ENCODE data around the gene TMED1. TPM values are rescaled to one million over a fixed set of nuclear protein-coding genes. Genes with fewer than 3 reads are reported as not detected.

TMED1 gene
- total RNA-seq, 3 donors from 2014 or later, result 12.8 to 24.7 (median 15.3) TPM

DNA sequence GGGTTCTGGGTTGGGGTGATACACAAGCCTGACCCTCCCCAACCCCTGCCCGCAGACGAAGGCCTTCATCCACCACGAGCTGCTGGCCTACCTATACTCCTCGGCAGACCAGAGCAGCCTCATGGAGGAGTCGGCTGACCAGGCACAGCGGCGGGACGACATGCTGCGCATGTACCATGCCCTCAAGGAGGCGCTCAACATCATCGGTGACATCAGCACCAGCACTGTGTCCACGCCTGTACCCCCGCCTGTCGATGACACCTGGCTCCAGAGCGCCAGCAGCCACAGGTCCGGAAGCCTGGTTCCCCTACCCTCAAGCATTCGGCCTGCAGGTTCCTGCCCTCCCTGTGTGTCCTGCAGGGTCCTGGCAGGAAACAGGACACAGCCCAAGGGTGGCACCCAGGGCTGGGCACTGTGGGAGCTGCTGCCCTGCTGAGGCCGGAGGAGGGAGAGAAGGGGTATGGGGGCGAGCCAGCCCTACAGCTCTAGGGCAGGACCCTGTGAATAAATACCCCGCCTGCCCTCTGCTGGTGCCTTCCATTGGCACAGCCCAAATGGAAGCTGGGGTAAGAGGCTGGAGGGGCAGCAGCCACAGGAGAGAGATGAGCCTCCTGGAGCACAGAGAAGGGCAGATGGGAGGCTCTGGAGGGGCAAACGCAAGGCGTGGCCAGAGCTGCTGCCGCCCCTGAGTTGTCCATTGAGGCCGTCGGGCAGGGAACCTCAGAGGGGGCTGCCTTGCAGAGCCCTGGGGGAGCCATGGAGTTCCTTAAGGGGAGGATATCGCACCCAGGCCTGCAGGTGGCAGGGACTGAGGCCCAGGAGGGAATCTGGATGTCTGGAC, 6.8 kb downstream of the TMED1 start:
- peaks cover 35% of the 10 kb centered on the region for H3K36me3 ChIP-seq (ENCODE audit: low read depth)
- no peaks in the 10 kb centered on the region for H3K4me1 ChIP-seq (ENCODE audit: low read depth)
- ATAC-seq, result peak; percentile 3
- no peak overlapping the region for H3K4me3 ChIP-seq
- intact Hi-C loops (cut with DNase I, micrococcal nuclease), result no loop called here
- DNase-seq, result peak in 1 of 3 donors; percentile 53
- H3K9me3 ChIP-seq, result no peaks in the 10 kb centered on the region
- TF ChIP-seq, protein P1, sequence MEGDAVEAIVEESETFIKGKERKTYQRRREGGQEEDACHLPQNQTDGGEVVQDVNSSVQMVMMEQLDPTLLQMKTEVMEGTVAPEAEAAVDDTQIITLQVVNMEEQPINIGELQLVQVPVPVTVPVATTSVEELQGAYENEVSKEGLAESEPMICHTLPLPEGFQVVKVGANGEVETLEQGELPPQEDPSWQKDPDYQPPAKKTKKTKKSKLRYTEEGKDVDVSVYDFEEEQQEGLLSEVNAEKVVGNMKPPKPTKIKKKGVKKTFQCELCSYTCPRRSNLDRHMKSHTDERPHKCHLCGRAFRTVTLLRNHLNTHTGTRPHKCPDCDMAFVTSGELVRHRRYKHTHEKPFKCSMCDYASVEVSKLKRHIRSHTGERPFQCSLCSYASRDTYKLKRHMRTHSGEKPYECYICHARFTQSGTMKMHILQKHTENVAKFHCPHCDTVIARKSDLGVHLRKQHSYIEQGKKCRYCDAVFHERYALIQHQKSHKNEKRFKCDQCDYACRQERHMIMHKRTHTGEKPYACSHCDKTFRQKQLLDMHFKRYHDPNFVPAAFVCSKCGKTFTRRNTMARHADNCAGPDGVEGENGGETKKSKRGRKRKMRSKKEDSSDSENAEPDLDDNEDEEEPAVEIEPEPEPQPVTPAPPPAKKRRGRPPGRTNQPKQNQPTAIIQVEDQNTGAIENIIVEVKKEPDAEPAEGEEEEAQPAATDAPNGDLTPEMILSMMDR (IDR thresholded peaks at IDR 0.05), result no peak

DNA sequence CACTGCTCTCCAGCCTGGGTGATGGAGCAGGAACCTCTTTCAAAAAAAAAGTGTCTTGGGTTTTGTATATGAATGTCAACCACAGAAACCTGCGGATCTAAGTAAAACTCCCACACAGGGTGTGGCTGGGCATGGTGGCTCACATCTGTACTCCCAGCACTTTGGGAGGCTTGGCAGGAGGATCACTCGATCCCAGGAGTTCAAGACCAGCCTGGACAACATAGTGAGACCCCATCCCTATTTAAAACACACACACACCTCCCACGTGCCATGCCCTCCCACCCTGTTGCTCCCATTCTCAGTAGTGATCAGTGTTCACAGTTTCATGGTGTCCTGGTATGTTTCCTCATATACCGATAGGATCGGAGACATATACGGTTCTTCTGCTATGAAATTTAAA, 9.2 kb downstream of the TMED1 start:
- H3K4me1 ChIP-seq (ENCODE audit: low read depth), result no peaks in the 10 kb centered on the region
- no peak overlapping the region for H3K4me3 ChIP-seq
- DNase-seq (peak in 1 of 3 donors; percentile 1), ATAC-seq (no peak)
- no peaks in the 10 kb centered on the region for H3K9me3 ChIP-seq
- peaks cover 26% of the 10 kb centered on the region for H3K36me3 ChIP-seq (ENCODE audit: low read depth)
- TF ChIP-seq, protein P1 (IDR thresholded peaks at IDR 0.05), result no peak
- intact Hi-C loops (cut with DNase I, micrococcal nuclease), result no loop called here

DNA sequence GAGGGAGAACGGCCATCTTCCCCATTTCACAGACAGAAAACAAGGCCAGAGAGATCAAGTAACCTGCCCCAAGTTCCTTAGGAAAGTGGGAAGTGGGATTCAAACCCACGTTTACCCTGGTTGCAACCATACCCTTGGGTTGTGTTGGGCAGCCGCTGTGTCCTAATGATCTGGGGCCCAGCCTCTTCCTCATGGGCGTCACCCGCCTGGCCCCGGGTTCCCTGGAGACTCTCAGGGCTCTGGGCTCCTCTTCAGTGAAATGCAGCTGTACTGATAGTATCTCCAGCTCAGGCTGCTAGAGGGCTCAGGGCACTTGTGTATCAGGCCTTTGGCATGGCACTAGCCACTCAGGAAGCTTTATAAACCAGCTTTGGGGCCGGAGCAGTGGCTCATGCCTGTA, 9.8 kb downstream of the TMED1 start:
- Histone ChIP-seq H3K36me3 (ENCODE audit: low read depth) (peaks cover 26% of the 10 kb centered on the region), H3K4me1 (ENCODE audit: low read depth) (no peaks in the 10 kb centered on the region), H3K4me3 (no peak overlapping the region), H3K9me3 (no peaks in the 10 kb centered on the region)
- peak in 1 of 3 donors; percentile 23 for DNase-seq
- intact Hi-C loops (cut with DNase I, micrococcal nuclease), result no loop called here
- TF ChIP-seq, protein P1 (IDR thresholded peaks at IDR 0.05), result no peak
- ATAC-seq, result no peak

DNA sequence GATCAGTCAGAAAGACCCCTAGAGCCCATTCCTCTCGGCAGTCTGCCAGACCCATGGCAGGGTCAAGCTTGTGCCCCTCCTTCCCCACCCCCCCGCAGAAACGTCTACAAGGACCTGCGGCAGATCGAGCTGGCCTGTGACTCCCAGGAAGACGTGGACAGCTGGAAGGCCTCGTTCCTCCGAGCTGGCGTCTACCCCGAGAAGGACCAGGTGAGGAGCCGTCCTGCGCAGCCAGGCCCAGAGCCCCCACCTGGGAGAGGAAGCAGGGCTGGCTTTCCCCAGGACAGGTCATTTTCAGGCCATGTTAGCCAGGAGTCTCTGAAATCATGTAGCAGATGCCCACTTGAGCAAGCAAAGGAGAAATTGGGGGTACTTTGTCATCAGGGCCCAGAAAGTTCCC, 12.3 kb downstream of the TMED1 start:
- Histone ChIP-seq H3K9me3 (no peaks in the 10 kb centered on the region), H3K36me3 (ENCODE audit: low read depth) (peaks cover 29% of the 10 kb centered on the region), H3K4me3 (no peak overlapping the region), H3K4me1 (ENCODE audit: low read depth) (no peaks in the 10 kb centered on the region)
- intact Hi-C loops (cut with DNase I, micrococcal nuclease), result no loop called here
- ATAC-seq (no peak), DNase-seq (peak in 1 of 3 donors; percentile 50)
- TF ChIP-seq, protein P1 (IDR thresholded peaks at IDR 0.05), result no peak

DNA sequence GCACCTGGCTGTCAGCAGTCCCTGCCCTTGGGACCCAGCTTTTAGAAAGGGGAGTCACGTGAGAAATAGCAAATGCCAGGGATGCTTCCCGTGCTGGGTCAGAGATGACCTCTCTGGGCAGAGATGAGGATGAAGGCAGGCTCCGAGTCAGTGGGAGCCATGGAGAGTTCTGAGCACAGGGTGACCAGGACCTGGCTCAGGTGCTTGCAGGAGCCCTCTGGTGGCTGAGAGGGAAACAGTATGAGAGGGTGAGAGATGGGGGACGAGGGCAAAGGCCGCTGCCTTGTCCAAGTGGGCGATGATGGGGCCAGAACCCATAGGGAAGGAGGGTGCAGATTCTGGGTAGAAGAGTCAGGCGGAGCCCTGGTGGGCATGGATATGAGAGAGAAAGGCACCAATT, 15.8 kb downstream of the TMED1 start:
- TF ChIP-seq, protein P1 (IDR thresholded peaks at IDR 0.05), result no peak
- Histone ChIP-seq H3K9me3 (no peaks in the 10 kb centered on the region), H3K4me1 (ENCODE audit: low read depth) (no peaks in the 10 kb centered on the region), H3K36me3 (ENCODE audit: low read depth) (peaks cover 16% of the 10 kb centered on the region), H3K4me3 (no peak overlapping the region)
- peak; percentile 17 for ATAC-seq
- no peak for DNase-seq
- intact Hi-C loops (cut with DNase I, micrococcal nuclease), result no loop called here

All from mucosa of descending colon (tissue), 3 donors.